ENCODE measurements around the gene SH2D4B. TPM values are rescaled to one million over a fixed set of nuclear protein-coding genes. Genes with fewer than 3 reads are reported as not detected.
A peak's percentile ranks its signal among the peaks of the same experiment; 100 is the strongest.

SH2D4B gene
- total and polyA plus RNA-seq, 9 donors, result 0.04 to 0.20 (median 0.14) TPM; not detected in 3

DNA sequence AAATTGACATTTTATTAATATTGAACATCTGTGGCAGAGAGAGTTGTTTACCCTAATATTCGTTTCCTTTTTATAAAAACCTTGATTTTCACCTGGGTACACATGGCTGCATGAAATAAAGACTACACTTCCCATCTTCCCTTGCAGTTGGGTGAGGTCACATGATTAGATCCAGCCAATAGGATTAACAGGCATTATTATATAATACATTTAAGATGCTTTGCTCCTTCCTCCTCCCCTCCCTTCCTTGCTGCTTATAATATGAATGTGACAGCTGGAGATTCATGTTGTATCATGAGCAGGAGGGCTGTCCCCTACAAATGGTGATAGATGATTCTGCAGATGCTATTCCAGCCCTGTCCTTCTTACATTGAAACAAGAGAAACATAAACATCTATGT lies 146.6 kb downstream of the SH2D4B start:
- Histone ChIP-seq H3K36me3 (ENCODE audit: control insufficient read depth, insufficient read depth, low read length) (no peaks in the 10 kb centered on the region), H3K27me3 (ENCODE audit: control insufficient read depth, insufficient read depth, low read length) (no peaks in the 10 kb centered on the region), H3K4me3 (ENCODE audit: low read length) (no peak overlapping the region), H3K9me3 (replicated peaks; ENCODE audit: control insufficient read depth, low read depth, low read length) (no peaks in the 10 kb centered on the region), H3K4me1 (ENCODE audit: control insufficient read depth, insufficient read depth, low read length) (no peaks in the 10 kb centered on the region), H3K27ac (ENCODE audit: low read length) (no peak overlapping the region)
- no CpG with 5 or more reads among the region's 1 CpG for WGBS (ENCODE audit: insufficient coverage)
- peak; percentile 64 for DNase-seq

DNA sequence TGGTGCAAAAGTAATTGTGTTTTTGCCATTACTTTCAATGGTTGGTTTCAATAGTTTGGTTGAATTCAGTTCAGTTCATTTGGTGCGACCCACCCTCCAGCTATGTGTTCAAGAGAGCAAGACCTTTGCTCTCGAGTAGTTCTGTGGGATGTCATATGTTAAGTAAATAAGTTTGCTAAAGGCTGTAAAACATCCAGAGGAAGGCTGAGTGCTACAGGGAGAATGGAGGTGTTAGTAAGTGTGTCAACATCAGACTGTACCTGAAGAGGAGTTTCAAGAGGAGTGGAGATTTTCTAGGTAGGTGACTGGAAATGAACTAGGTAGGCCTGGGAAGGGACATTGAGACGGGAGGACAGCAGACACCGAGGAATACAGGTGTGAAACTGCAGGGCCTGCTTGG lies 147.7 kb downstream of the SH2D4B start:
- no peak for DNase-seq
- Histone ChIP-seq H3K27me3 (ENCODE audit: control insufficient read depth, insufficient read depth, low read length) (no peaks in the 10 kb centered on the region), H3K27ac (ENCODE audit: low read length) (no peak overlapping the region), H3K9me3 (replicated peaks; ENCODE audit: control insufficient read depth, low read depth, low read length) (no peaks in the 10 kb centered on the region), H3K4me3 (ENCODE audit: low read length) (no peak overlapping the region), H3K36me3 (ENCODE audit: control insufficient read depth, insufficient read depth, low read length) (no peaks in the 10 kb centered on the region), H3K4me1 (ENCODE audit: control insufficient read depth, insufficient read depth, low read length) (no peaks in the 10 kb centered on the region)
- WGBS (ENCODE audit: insufficient coverage), result 81% methylated on average over 4 of the region's 4 CpGs

DNA sequence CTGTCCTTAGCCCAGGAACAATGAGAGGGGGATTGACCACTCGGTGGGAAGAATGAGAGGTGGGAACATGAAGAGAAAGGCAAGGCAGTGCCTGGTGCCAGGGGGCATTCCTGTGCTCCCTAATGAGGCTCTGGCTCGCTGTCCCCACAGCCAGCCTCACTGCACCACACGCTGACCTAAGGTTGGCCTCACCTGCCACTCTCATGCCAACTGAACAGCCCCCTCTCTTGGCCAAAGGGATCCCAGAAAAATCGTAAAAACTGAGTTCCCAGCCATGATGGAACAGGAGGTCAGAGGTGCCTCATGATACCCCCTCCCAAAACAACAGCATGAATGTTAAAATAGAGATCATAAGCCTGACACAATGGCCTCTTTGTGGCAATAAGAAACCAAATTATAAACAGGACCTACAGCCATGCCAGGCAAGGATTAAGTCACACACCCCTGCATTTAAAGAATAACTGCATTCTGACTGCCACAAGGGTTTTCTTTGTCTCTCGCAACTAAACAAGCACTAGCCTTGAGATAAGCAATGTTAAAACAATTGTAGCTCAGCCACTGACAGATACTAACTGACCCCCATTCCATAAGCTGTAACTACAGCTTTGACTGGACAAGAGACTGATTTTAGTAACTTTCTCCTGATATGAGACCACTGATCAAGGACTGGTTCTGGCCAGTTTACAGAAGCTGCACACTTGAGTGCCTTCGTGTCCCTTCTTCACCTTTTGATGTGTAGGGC lies 149.2 kb downstream of the SH2D4B start:
- no peaks in the 10 kb centered on the region for H3K36me3 ChIP-seq (ENCODE audit: control insufficient read depth, insufficient read depth, low read length)
- whole genome bisulfite sequencing (ENCODE audit: insufficient coverage), result 90% methylated on average over 2 of the region's 6 CpGs
- no peak overlapping the region for H3K4me3 ChIP-seq (ENCODE audit: low read length)

DNA sequence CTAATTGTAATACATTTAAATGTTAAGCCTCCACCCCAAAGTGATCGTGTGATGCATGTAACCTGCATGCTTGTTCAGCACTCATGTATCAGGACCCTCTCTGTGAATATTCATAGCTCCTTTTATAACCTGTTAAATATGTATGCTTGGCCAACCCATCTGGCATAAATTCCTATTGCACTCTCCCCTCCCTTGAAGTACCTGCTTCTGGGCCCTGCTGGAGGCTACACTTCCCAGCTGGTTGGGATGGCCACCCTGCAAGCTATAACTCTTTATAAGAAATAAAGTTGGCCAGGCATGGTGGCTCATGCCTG lies 149.7 kb downstream of the SH2D4B start:
- Histone ChIP-seq H3K4me3 (ENCODE audit: low read length) (no peak overlapping the region), H3K27ac (ENCODE audit: low read length) (no peak overlapping the region), H3K9me3 (replicated peaks; ENCODE audit: control insufficient read depth, low read depth, low read length) (no peaks in the 10 kb centered on the region), H3K36me3 (ENCODE audit: control insufficient read depth, insufficient read depth, low read length) (no peaks in the 10 kb centered on the region), H3K4me1 (ENCODE audit: control insufficient read depth, insufficient read depth, low read length) (no peaks in the 10 kb centered on the region), H3K27me3 (ENCODE audit: control insufficient read depth, insufficient read depth, low read length) (peaks cover 2% of the 10 kb centered on the region)
- 100% methylated on average over 1 of the region's 1 CpG for WGBS (ENCODE audit: insufficient coverage)
- DNase-seq, result no peak

More for the DNA sequence above, 149.2 kb downstream of the SH2D4B start:
- Histone ChIP-seq H3K4me1 (ENCODE audit: control insufficient read depth, insufficient read depth, low read length) (no peaks in the 10 kb centered on the region), H3K27me3 (ENCODE audit: control insufficient read depth, insufficient read depth, low read length) (peaks cover 2% of the 10 kb centered on the region), H3K27ac (ENCODE audit: low read length) (no peak overlapping the region), H3K9me3 (replicated peaks; ENCODE audit: control insufficient read depth, low read depth, low read length) (no peaks in the 10 kb centered on the region)
- no peak for DNase-seq

DNA sequence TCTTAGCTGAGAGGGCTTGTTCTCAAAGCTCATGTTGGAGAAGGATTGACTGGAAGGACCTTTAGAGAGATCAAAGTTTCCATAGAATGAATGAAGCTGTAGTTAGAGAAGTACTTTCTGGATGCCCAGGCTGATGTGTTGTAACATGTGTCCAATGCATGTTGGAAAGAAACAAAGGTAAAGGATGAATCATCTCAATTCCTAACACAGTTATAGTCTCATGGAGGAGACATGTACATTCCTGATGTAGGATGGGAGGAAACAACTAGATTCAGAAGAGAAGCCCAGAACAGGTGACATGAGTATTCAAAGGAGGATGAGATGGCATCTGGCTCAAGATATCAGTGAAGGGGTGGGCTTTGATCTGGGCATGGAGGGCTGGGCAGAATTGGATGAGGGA lies 152.7 kb downstream of the SH2D4B start:
- Histone ChIP-seq H3K27me3 (ENCODE audit: control insufficient read depth, insufficient read depth, low read length) (peaks cover 2% of the 10 kb centered on the region), H3K36me3 (ENCODE audit: control insufficient read depth, insufficient read depth, low read length) (no peaks in the 10 kb centered on the region), H3K27ac (ENCODE audit: low read length) (no peak overlapping the region), H3K4me1 (ENCODE audit: control insufficient read depth, insufficient read depth, low read length) (no peaks in the 10 kb centered on the region), H3K4me3 (ENCODE audit: low read length) (no peak overlapping the region), H3K9me3 (replicated peaks; ENCODE audit: control insufficient read depth, low read depth, low read length) (no peaks in the 10 kb centered on the region)
- DNase-seq, result no peak

DNA sequence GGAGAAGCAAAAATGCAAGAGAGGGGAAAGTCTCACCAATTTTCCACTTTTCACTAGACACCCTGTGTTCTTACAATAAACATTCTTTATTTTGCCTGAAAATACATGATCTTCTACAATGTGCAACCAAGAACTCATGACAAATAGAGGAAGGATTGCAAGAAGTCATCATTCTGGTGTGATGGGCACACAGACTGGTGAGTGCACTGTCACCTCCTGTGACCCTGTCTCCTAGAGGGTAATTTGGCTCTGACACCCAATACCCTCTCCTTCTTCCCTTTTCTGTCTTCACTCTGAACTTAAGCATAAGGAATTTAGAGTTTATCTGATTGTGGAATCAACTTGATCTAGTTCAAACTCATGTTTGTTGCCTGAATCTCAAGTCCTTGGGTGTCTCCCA lies 153.7 kb downstream of the SH2D4B start:
- H3K4me3 ChIP-seq (ENCODE audit: low read length), result no peak overlapping the region
- no peaks in the 10 kb centered on the region for H3K36me3 ChIP-seq (ENCODE audit: control insufficient read depth, insufficient read depth, low read length)
- no peak overlapping the region for H3K27ac ChIP-seq (ENCODE audit: low read length)
- DNase-seq, result no peak
- no peaks in the 10 kb centered on the region for H3K9me3 ChIP-seq (replicated peaks; ENCODE audit: control insufficient read depth, low read depth, low read length)
- H3K4me1 ChIP-seq (ENCODE audit: control insufficient read depth, insufficient read depth, low read length), result no peaks in the 10 kb centered on the region
- H3K27me3 ChIP-seq (ENCODE audit: control insufficient read depth, insufficient read depth, low read length), result peaks cover 2% of the 10 kb centered on the region

DNA sequence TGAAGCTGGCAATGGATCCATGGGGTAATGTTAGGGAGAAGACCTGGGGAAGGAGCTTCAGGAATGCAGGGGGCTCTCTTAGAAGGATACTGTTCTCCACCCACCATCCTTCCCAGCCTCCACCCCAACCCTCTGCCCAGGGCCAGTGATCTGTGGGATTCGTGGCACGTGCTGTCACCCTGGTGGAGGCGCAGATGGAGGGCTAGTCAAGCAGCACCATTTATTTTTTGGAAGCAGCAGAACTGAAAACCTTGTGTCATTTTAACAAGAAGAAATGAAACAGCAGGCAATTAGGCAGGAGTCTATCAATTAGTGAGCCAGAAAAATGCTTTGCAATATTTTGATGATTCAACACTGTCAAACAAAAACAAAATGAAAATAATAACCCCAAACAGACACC lies 155.9 kb downstream of the SH2D4B start:
- no peak for DNase-seq
- Histone ChIP-seq H3K36me3 (ENCODE audit: control insufficient read depth, insufficient read depth, low read length) (no peaks in the 10 kb centered on the region), H3K27me3 (ENCODE audit: control insufficient read depth, insufficient read depth, low read length) (peaks cover 2% of the 10 kb centered on the region), H3K27ac (ENCODE audit: low read length) (no peak overlapping the region), H3K4me3 (ENCODE audit: low read length) (no peak overlapping the region), H3K4me1 (ENCODE audit: control insufficient read depth, insufficient read depth, low read length) (peaks cover 2% of the 10 kb centered on the region), H3K9me3 (replicated peaks; ENCODE audit: control insufficient read depth, low read depth, low read length) (no peaks in the 10 kb centered on the region)
- WGBS (ENCODE audit: insufficient coverage), result no CpG with 5 or more reads among the region's 3 CpGs

DNA sequence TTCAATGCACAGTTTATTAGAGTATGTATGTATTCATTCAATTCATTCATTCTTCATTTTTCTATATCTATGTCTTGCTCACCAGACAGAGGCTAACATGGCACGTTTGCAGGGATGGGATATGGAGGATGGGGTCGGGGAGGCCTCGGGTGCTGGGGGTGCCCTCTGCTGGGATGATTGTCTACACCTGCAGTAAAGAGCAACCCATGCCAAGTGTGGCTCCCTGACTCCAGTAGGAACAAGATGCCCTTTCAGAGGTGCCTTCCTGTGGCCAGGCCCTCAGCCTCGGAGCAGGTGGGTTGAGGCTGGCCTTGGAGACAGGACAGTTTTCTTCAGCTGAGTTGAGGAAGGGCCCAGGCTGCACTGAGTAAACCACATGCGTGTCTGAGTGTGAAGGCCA lies 157.2 kb downstream of the SH2D4B start:
- WGBS (ENCODE audit: insufficient coverage), result 91% methylated on average over 4 of the region's 5 CpGs
- H3K36me3 ChIP-seq (ENCODE audit: control insufficient read depth, insufficient read depth, low read length), result no peaks in the 10 kb centered on the region
- no peak for DNase-seq
- no peak overlapping the region for H3K27ac ChIP-seq (ENCODE audit: low read length)
- H3K9me3 ChIP-seq (replicated peaks; ENCODE audit: control insufficient read depth, low read depth, low read length), result no peaks in the 10 kb centered on the region
- peaks cover 9% of the 10 kb centered on the region for H3K4me1 ChIP-seq (ENCODE audit: control insufficient read depth, insufficient read depth, low read length)
- H3K27me3 ChIP-seq (ENCODE audit: control insufficient read depth, insufficient read depth, low read length), result peaks cover 2% of the 10 kb centered on the region
- no peak overlapping the region for H3K4me3 ChIP-seq (ENCODE audit: low read length)

Other genes with a start within 250 kb of the SH2D4B start
- gene MAT1A, start 248.2 kb upstream of the SH2D4B start, total RNA-seq, result 0.04 TPM
- under 1 TPM in 7 of 8 donors, not detected in 1; 0.07 to 0.73 (median 0.18) TPM for gene MAT1A, start 248.2 kb upstream of the SH2D4B start, polyA plus RNA-seq (ENCODE audit: insufficient read depth in 1 of 8, insufficient read length in 8 of 8, low replicate concordance in 1 of 8)
- gene DYDC1, start 181.1 kb upstream of the SH2D4B start, total RNA-seq, result not detected
- gene DYDC1, start 181.1 kb upstream of the SH2D4B start, polyA plus RNA-seq (ENCODE audit: insufficient read depth in 1 of 8, insufficient read length in 8 of 8, low replicate concordance in 1 of 8), result not detected
- 0.04 TPM for gene DYDC2, start 181.1 kb upstream of the SH2D4B start, total RNA-seq
- gene DYDC2, start 181.1 kb upstream of the SH2D4B start, polyA plus RNA-seq (ENCODE audit: insufficient read depth in 1 of 8, insufficient read length in 8 of 8, low replicate concordance in 1 of 8), result under 1 TPM in 3 of 8 donors, not detected in 5; 0.09 to 0.22 (median 0.15) TPM
- 77.6 TPM for gene PRXL2A, start 129.4 kb upstream of the SH2D4B start, total RNA-seq
- gene PRXL2A, start 129.4 kb upstream of the SH2D4B start, polyA plus RNA-seq (ENCODE audit: insufficient read depth in 1 of 8, insufficient read length in 8 of 8, low replicate concordance in 1 of 8), result 10 to 100 TPM; 62.1 to 86.7 (median 72.3) TPM
- 15.8 TPM for gene TSPAN14, start 83.6 kb upstream of the SH2D4B start, total RNA-seq
- 10 to 100 TPM; 32.9 to 59.5 (median 45.7) TPM for gene TSPAN14, start 83.6 kb upstream of the SH2D4B start, polyA plus RNA-seq (ENCODE audit: insufficient read depth in 1 of 8, insufficient read length in 8 of 8, low replicate concordance in 1 of 8)